K562 (cell line): Measurements from ENCODE around the gene ATP5PF. TPM values are rescaled to one million over a fixed set of nuclear protein-coding genes. Genes with fewer than 3 reads are reported as not detected.
A peak's percentile ranks its signal among the peaks of the same experiment; 100 is the strongest.

Source experiments
- CAMTA2 ChIP-seq: fragments of 250-450 bp; sonication (Bioruptor Pico); conservative IDR thresholded peaks from 2 replicates; pipeline ENCODE4 v1.5.1; 2022
- CBFA2T2 ChIP-seq: fragments of 450-650 bp; conservative IDR thresholded peaks from 2 replicates; pipeline ENCODE4 v1.6.1; 2017; ENCODE audit warnings: mild to moderate bottlenecking
- DMBX1 ChIP-seq: fragments of 250-450 bp; sonication (Bioruptor Pico); IDR thresholded peaks from 2 replicates; pipeline ENCODE4 v1.8.0; 2022; ENCODE audit warnings: inconsistent platforms, mild to moderate bottlenecking, moderate library complexity, borderline replicate concordance
- KDM1A ChIP-seq, 2 experiments: fragments of 450-650 bp; IDR thresholded peaks; 2 replicates each; pipeline ENCODE4 v1.6.1; 2016; ENCODE audit warnings: mild to moderate bottlenecking in 2 of 2
- KLF6 ChIP-seq: fragments of 250-450 bp; sonication (Bioruptor Pico); IDR thresholded peaks from 2 replicates; pipeline ENCODE4 v1.4.0; 2020; ENCODE audit warnings: mild to moderate bottlenecking, moderate library complexity, borderline replicate concordance
- NR4A1 ChIP-seq, 2 experiments: fragments of 250-450 bp in 1 of 2; fragments of 450-650 bp in 1 of 2; sonication (Bioruptor Pico) in 1 of 2; IDR thresholded peaks; 2 replicates each; pipeline versions ENCODE4 v1.4.0 to v1.6.1; 2016 to 2020; ENCODE audit warnings: mild to moderate bottlenecking in 2 of 2, missing compliant biosample characterization in 1 of 2, missing genetic modification characterization in 1 of 2, moderate library complexity in 1 of 2
- PHB ChIP-seq: fragments of 250-450 bp; sonication (Bioruptor Pico); IDR thresholded peaks from 2 replicates; pipeline ENCODE4 v1.5.0; 2021
- SMAD3 ChIP-seq: fragments of 450-650 bp; formaldehyde crosslinking; conservative IDR thresholded peaks from 2 replicates; pipeline ENCODE4 v1.4.0; 2020; ENCODE audit warnings: mild to moderate bottlenecking
- TBP ChIP-seq: optimal IDR thresholded peaks from 2 replicates; pipeline ENCODE3; 2011; ENCODE audit warnings: low read depth, low read length, improper control_type of control experiment
- TRIM28 ChIP-seq: fragments of 450-650 bp; IDR thresholded peaks from 2 replicates; pipeline ENCODE4 v1.6.1; 2017
- TSC22D4 ChIP-seq: fragments of 450-650 bp; IDR thresholded peaks from 2 replicates; pipeline ENCODE4 v1.6.1; 2016; ENCODE audit warnings: missing genetic modification characterization, missing biosample characterization, control low read depth
- ZNF217 ChIP-seq: sonication (generic); formaldehyde crosslinking; IDR thresholded peaks from 2 replicates; pipeline ENCODE4 v1.8.0; 2022; ENCODE audit warnings: mild to moderate bottlenecking, missing genetic modification reagents
- polyA plus RNA-seq, 8 experiments: library from polyadenylated mRNA; depleted of rRNA in 4 of 8; stranded (reverse) in 5 of 8; unstranded in 3 of 8; fragments of >200 nt; fragmentation: Nextera tagmentation in 2 of 8; fragmentation: Illumina TruSeq in 1 of 8; extraction: Ambion mirVana in 2 of 8; extraction: Trizol in 1 of 8; gene quantifications; 2 replicates each; pipeline versions ENCODE4 v1.2.1 to v1.2.3, GENCODE V29; 2011 to 2014; ENCODE audit warnings: inconsistent platforms in 1 of 8, missing spikeins in 1 of 8
- total RNA-seq, 7 experiments: library from RNA; depleted of rRNA in 6 of 7; stranded (reverse); fragments of >200 nt in 6 of 7; fragmentation: Illumina TruSeq in 2 of 7; extraction: Trizol in 2 of 7; gene quantifications; 2 replicates each; pipeline versions ENCODE4 v1.2.1 to v1.2.3, GENCODE V29; 2011 to 2021; ENCODE audit warnings: low replicate concordance in 1 of 7
- TF ChIP-seq, protein P1 (sequence below): fragments of 250-450 bp; sonication (Bioruptor Pico); IDR thresholded peaks from 2 replicates; pipeline ENCODE4 v1.8.0; 2021; ENCODE audit warnings: borderline replicate concordance, mild to moderate bottlenecking, moderate library complexity; ENCODE audit not compliant: poor library complexity, severe bottlenecking
- TF ChIP-seq, protein P2 (sequence below): fragments of 250-450 bp; sonication (Bioruptor Pico); IDR thresholded peaks from 2 replicates; pipeline ENCODE4 v1.4.0; 2020
- TF ChIP-seq, protein P3 (sequence below), 2 experiments: fragments of 450-650 bp in 1 of 2; sonication (generic) in 1 of 2; formaldehyde crosslinking; conservative IDR thresholded peaks; 2 replicates each; pipeline versions ENCODE4 v1.4.0 to v1.8.1; 2020 to 2022; ENCODE audit warnings: mild to moderate bottlenecking in 1 of 2, missing genetic modification reagents in 1 of 2
- TF ChIP-seq, protein P4 (sequence below): fragments of 450-650 bp; formaldehyde crosslinking; IDR thresholded peaks from 2 replicates; pipeline ENCODE4 v1.4.0; 2022; ENCODE audit warnings: missing genetic modification characterization
- TF ChIP-seq, protein P5 (sequence below): fragments of 200-800 bp; sonication (Bioruptor generic); IDR thresholded peaks from 2 replicates; pipeline ENCODE4 v1.6.1; 2017; ENCODE audit warnings: missing genetic modification characterization, missing compliant biosample characterization

ATP5PF gene
- total and polyA plus RNA-seq, 9 of the 15 experiments (the other 6 are each of a cell fraction or from before 2014, with no cell fraction given) = 242 to 2,488 (median 533) TPM

DNA sequence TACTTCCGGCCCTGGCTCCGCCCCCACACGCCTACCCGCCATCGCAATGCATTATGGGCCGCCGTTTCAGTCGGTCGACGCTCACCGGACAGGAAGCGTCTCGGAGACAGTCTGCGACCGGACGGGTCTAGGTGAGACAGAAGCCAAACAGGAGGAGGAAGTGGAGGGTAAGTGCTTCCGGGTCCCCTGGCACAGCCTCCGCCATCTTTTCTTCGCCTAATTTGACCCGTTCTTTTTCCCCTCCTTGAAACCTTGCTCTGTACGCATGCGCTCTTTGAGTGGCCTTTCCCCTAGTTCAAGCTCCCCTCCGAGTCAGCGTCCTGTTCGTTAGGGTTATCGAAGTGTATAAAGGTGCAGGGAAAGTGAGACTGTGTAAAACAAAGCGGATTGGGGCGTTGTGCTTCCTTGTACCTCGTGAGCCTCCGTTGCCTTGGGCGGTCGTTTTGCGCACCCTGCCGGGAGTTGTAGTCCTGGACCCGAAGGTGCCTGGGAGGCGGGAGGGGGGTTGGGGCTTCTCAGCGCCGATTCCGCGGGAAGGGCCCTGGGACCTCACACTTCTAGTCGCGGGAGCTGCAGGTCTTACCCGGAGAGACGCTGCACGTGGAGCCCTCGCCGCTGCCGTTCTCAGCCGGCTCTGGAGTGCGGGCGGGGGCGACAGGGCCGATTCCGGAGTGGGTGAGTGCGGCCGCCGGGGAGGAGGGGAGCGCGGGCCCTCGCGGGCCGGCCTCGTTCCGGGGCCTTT, at the start of gene ATP5PF, which contains the start of gene GABPA (continued):
- TF ChIP-seq, protein P1, sequence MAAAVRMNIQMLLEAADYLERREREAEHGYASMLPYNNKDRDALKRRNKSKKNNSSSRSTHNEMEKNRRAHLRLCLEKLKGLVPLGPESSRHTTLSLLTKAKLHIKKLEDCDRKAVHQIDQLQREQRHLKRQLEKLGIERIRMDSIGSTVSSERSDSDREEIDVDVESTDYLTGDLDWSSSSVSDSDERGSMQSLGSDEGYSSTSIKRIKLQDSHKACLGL = no peak
- TF ChIP-seq, protein P2, sequence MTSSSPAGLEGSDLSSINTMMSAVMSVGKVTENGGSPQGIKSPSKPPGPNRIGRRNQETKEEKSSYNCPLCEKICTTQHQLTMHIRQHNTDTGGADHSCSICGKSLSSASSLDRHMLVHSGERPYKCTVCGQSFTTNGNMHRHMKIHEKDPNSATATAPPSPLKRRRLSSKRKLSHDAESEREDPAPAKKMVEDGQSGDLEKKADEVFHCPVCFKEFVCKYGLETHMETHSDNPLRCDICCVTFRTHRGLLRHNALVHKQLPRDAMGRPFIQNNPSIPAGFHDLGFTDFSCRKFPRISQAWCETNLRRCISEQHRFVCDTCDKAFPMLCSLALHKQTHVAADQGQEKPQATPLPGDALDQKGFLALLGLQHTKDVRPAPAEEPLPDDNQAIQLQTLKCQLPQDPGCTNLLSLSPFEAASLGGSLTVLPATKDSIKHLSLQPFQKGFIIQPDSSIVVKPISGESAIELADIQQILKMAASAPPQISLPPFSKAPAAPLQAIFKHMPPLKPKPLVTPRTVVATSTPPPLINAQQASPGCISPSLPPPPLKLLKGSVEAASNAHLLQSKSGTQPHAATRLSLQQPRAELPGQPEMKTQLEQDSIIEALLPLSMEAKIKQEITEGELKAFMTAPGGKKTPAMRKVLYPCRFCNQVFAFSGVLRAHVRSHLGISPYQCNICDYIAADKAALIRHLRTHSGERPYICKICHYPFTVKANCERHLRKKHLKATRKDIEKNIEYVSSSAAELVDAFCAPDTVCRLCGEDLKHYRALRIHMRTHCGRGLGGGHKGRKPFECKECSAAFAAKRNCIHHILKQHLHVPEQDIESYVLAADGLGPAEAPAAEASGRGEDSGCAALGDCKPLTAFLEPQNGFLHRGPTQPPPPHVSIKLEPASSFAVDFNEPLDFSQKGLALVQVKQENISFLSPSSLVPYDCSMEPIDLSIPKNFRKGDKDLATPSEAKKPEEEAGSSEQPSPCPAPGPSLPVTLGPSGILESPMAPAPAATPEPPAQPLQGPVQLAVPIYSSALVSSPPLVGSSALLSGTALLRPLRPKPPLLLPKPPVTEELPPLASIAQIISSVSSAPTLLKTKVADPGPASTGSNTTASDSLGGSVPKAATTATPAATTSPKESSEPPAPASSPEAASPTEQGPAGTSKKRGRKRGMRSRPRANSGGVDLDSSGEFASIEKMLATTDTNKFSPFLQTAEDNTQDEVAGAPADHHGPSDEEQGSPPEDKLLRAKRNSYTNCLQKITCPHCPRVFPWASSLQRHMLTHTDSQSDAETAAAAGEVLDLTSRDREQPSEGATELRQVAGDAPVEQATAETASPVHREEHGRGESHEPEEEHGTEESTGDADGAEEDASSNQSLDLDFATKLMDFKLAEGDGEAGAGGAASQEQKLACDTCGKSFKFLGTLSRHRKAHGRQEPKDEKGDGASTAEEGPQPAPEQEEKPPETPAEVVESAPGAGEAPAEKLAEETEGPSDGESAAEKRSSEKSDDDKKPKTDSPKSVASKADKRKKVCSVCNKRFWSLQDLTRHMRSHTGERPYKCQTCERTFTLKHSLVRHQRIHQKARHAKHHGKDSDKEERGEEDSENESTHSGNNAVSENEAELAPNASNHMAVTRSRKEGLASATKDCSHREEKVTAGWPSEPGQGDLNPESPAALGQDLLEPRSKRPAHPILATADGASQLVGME (CRISPR knock-in tag) = no peak
- TF ChIP-seq, protein P3, sequence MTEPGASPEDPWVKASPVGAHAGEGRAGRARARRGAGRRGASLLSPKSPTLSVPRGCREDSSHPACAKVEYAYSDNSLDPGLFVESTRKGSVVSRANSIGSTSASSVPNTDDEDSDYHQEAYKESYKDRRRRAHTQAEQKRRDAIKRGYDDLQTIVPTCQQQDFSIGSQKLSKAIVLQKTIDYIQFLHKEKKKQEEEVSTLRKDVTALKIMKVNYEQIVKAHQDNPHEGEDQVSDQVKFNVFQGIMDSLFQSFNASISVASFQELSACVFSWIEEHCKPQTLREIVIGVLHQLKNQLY (CRISPR knock-in tag; conservative IDR thresholded peaks at IDR 0.05) = 0 out of 4 replicates have a peak, but pooled peaks of 1 of the 2 experiments have one; percentile 60
- TF ChIP-seq TSC22D4 (tag) = no peak
- TF ChIP-seq KDM1A (IDR thresholded peaks at IDR 0.05) = no peak
- TF ChIP-seq ZNF217 (CRISPR knock-in tag) = no peak
- TF ChIP-seq, protein P4, sequence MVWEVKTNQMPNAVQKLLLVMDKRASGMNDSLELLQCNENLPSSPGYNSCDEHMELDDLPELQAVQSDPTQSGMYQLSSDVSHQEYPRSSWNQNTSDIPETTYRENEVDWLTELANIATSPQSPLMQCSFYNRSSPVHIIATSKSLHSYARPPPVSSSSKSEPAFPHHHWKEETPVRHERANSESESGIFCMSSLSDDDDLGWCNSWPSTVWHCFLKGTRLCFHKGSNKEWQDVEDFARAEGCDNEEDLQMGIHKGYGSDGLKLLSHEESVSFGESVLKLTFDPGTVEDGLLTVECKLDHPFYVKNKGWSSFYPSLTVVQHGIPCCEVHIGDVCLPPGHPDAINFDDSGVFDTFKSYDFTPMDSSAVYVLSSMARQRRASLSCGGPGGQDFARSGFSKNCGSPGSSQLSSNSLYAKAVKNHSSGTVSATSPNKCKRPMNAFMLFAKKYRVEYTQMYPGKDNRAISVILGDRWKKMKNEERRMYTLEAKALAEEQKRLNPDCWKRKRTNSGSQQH = 0 out of 2 replicates have a peak, but pooled peaks have one; percentile 2
- TF ChIP-seq NR4A1 (CRISPR knock-in tag; IDR thresholded peaks at IDR 0.05) = no peak
- peak; percentile 66; the same call in 1 of the 2 replicates for TF ChIP-seq NR4A1 (tag; IDR thresholded peaks at IDR 0.05)
- no peak for TF ChIP-seq TBP
- 0 out of 2 replicates have a peak, but pooled peaks have one; percentile 40 for TF ChIP-seq TRIM28
- no peak for TF ChIP-seq CBFA2T2
- peak; percentile 64; the same call in 1 of the 2 replicates for TF ChIP-seq KLF6 (CRISPR knock-in tag)
- no peak for TF ChIP-seq DMBX1
- no peak for TF ChIP-seq PHB (CRISPR knock-in tag)
- TF ChIP-seq SMAD3 = 0 out of 2 replicates have a peak, but pooled peaks have one; percentile 28
- TF ChIP-seq, protein P5, sequence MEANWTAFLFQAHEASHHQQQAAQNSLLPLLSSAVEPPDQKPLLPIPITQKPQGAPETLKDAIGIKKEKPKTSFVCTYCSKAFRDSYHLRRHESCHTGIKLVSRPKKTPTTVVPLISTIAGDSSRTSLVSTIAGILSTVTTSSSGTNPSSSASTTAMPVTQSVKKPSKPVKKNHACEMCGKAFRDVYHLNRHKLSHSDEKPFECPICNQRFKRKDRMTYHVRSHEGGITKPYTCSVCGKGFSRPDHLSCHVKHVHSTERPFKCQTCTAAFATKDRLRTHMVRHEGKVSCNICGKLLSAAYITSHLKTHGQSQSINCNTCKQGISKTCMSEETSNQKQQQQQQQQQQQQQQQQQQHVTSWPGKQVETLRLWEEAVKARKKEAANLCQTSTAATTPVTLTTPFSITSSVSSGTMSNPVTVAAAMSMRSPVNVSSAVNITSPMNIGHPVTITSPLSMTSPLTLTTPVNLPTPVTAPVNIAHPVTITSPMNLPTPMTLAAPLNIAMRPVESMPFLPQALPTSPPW = no peak; the same call in none of the 2 replicates
- no peak for TF ChIP-seq CAMTA2 (CRISPR knock-in tag)
